ENCODE results near the gene PXK.

PXK gene

DNA sequence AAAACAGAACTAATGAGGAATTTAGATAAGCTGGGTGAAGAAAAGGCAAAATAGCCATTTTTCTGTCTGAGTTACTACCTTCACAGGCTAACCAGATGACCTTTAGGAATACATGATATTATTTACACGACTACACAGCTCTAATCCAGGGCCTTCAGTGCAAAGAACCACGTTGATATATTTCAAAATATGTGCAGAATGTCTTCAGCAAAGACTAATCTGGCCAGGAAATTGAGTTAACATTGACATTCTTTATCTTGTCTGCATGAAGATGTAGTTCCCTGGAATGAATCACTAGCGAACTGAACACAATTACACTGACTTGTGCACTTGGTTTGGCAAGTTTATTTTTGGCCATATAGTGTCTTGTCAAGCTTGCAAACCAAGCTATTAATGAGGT is 59.5 kb downstream of the PXK start:
- H2AFZ ChIP-seq (ENCODE audit: low read depth): no peak overlapping the region
- H3K9ac ChIP-seq: no peak overlapping the region
- no peaks in the 10 kb centered on the region for H3K27me3 ChIP-seq (ENCODE audit: insufficient read depth, low read depth)
- TF ChIP-seq, protein P1, sequence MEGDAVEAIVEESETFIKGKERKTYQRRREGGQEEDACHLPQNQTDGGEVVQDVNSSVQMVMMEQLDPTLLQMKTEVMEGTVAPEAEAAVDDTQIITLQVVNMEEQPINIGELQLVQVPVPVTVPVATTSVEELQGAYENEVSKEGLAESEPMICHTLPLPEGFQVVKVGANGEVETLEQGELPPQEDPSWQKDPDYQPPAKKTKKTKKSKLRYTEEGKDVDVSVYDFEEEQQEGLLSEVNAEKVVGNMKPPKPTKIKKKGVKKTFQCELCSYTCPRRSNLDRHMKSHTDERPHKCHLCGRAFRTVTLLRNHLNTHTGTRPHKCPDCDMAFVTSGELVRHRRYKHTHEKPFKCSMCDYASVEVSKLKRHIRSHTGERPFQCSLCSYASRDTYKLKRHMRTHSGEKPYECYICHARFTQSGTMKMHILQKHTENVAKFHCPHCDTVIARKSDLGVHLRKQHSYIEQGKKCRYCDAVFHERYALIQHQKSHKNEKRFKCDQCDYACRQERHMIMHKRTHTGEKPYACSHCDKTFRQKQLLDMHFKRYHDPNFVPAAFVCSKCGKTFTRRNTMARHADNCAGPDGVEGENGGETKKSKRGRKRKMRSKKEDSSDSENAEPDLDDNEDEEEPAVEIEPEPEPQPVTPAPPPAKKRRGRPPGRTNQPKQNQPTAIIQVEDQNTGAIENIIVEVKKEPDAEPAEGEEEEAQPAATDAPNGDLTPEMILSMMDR (conservative IDR thresholded peaks at IDR 0.05; ENCODE audit: low read depth, low read length): no peak
- no peaks in the 10 kb centered on the region for H3K79me2 ChIP-seq (ENCODE audit: insufficient read depth, low read depth)
- no peak overlapping the region for H3K4me3 ChIP-seq (IDR thresholded peaks at IDR 0.05; ENCODE audit: insufficient read depth, low read depth, low read length)
- no peaks in the 10 kb centered on the region for H4K20me1 ChIP-seq (ENCODE audit: insufficient read depth)
- no peaks in the 10 kb centered on the region for H3K4me1 ChIP-seq (ENCODE audit: low read depth, poor library complexity, severe bottlenecking)
- H3K36me3 ChIP-seq (ENCODE audit: insufficient read depth): no peaks in the 10 kb centered on the region
- H3K4me2 ChIP-seq: no peak overlapping the region
- no peak overlapping the region for H3K27ac ChIP-seq

DNA sequence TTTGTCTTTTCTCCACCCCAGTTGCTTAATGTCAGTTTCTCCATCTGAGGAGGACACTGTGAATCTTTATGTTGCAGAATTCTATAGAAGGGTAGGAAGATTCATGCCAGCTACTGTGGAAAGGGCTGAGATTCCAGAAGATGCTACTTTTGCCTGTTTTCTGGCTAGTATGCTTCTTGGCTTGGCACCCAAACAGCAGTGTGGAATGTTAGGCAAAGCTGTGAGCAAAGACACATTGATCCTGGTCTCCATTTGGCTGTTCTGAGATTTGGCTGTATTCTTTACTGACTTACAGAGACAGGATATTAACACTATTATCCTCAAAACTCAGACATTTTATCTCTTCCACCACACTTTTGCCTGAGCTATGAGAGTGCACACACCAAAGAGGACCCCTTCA is 61.6 kb downstream of the PXK start:
- Histone ChIP-seq H3K4me1 (ENCODE audit: low read depth, poor library complexity, severe bottlenecking) (no peaks in the 10 kb centered on the region), H3K27ac (no peak overlapping the region), H3K4me2 (no peak overlapping the region), H3K27me3 (ENCODE audit: insufficient read depth, low read depth) (no peaks in the 10 kb centered on the region), H3K4me3 (IDR thresholded peaks at IDR 0.05; ENCODE audit: insufficient read depth, low read depth, low read length) (no peak overlapping the region), H3K79me2 (ENCODE audit: insufficient read depth, low read depth) (no peaks in the 10 kb centered on the region), H3K36me3 (ENCODE audit: insufficient read depth) (no peaks in the 10 kb centered on the region), H3K9ac (no peak overlapping the region), H2AFZ (ENCODE audit: low read depth) (no peak overlapping the region), H4K20me1 (ENCODE audit: insufficient read depth) (no peaks in the 10 kb centered on the region)
- TF ChIP-seq, protein P1 (conservative IDR thresholded peaks at IDR 0.05; ENCODE audit: low read depth, low read length): no peak

DNA sequence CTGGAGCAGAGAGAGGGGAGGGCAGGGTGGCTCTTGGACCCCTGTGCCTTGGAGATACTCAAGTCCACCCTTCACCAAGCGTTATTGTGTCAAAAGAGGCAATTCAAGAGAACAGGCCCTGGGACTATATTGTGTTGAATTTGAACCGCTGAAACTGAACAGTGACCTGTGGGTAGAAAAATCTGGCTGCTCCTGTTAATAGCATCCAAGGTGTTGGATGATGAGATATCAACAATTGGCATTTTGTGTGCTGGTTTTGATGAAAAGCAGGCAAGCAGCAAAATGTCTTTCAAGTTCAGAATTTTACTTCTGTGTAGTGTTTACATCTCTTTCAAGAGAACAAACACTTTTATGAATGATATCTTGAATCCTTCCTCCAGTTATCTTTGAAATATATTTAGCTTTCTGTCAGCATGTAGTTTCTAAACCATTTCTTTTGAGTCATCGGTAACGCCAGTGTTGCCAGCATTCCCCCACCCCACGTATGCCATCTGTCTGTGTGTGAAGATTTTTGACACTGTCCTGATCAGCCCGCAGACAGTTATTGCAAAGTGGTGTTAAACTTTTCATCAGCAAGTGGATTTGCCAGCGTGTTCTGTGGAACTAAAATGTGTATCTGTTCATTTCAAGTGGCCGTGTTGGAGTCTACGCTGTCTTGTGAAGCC is 66.1 kb downstream of the PXK start:
- no peaks in the 10 kb centered on the region for H4K20me1 ChIP-seq (ENCODE audit: insufficient read depth)
- no peak overlapping the region for H3K4me3 ChIP-seq (IDR thresholded peaks at IDR 0.05; ENCODE audit: insufficient read depth, low read depth, low read length)
- no peak overlapping the region for H2AFZ ChIP-seq (ENCODE audit: low read depth)
- TF ChIP-seq, protein P1 (conservative IDR thresholded peaks at IDR 0.05; ENCODE audit: low read depth, low read length): no peak
- no peak overlapping the region for H3K4me2 ChIP-seq
- H3K79me2 ChIP-seq (ENCODE audit: insufficient read depth, low read depth): no peaks in the 10 kb centered on the region
- H3K27me3 ChIP-seq (ENCODE audit: insufficient read depth, low read depth): no peaks in the 10 kb centered on the region
- no peak overlapping the region for H3K27ac ChIP-seq
- H3K4me1 ChIP-seq (ENCODE audit: low read depth, poor library complexity, severe bottlenecking): no peaks in the 10 kb centered on the region
- H3K9ac ChIP-seq: no peak overlapping the region
- no peaks in the 10 kb centered on the region for H3K36me3 ChIP-seq (ENCODE audit: insufficient read depth)

DNA sequence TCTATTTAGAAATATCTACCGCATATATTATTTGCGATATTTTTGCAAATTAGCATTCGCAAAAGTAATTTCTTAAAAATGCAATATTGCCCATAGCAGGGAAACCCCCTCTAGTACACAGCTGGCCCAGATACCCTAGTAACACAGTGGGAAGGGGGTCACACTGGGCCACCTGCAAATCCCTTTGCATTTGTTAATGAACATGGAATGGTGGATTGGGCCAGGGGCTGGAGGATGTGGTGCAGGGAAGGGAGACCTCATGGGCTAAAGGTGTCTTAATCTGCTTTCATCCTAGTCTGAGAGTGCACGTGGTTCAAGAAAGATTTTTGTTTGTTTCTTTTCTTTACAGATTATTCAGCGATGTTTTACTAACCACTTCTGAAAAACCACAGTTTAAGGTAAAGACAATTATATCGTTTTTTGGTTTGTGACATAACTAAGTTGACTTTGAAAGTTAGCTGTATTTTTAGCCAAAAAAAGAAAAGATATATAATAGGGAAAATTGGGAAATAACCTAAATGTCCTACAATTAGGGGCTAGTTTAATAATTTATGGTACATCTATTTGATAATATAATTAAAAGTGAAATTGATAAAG is 70.9 kb downstream of the PXK start:
- H3K4me1 ChIP-seq (ENCODE audit: low read depth, poor library complexity, severe bottlenecking): no peaks in the 10 kb centered on the region
- H3K27ac ChIP-seq: no peak overlapping the region
- TF ChIP-seq, protein P1 (conservative IDR thresholded peaks at IDR 0.05; ENCODE audit: low read depth, low read length): no peak
- no peaks in the 10 kb centered on the region for H4K20me1 ChIP-seq (ENCODE audit: insufficient read depth)
- no peaks in the 10 kb centered on the region for H3K27me3 ChIP-seq (ENCODE audit: insufficient read depth, low read depth)
- H3K4me2 ChIP-seq: no peak overlapping the region
- H3K9ac ChIP-seq: no peak overlapping the region
- H3K79me2 ChIP-seq (ENCODE audit: insufficient read depth, low read depth): no peaks in the 10 kb centered on the region
- H3K36me3 ChIP-seq (ENCODE audit: insufficient read depth): no peaks in the 10 kb centered on the region
- no peak overlapping the region for H2AFZ ChIP-seq (ENCODE audit: low read depth)
- no peak overlapping the region for H3K4me3 ChIP-seq (IDR thresholded peaks at IDR 0.05; ENCODE audit: insufficient read depth, low read depth, low read length)

All from KMS-11 (cell line).